HepG2 (cell line): ENCODE measurements around the gene BCAS2. TPM values are rescaled to one million over a fixed set of nuclear protein-coding genes. Genes with fewer than 3 reads are reported as not detected.

ENCODE experiments used
- ATAD3A ChIP-seq: sonication (generic); formaldehyde crosslinking; IDR thresholded peaks from 2 replicates; pipeline ENCODE4 v1.4.0; 2020; ENCODE audit warnings: missing genetic modification reagents
- KMT2A ChIP-seq: sonication (generic); formaldehyde crosslinking; IDR thresholded peaks from 2 replicates; pipeline ENCODE4 v1.4.0; 2020; ENCODE audit warnings: missing genetic modification reagents
- RFXANK ChIP-seq: IDR thresholded peaks from 2 replicates; pipeline ENCODE4 v1.6.1; 2016
- SMAD3 ChIP-seq: sonication (generic); formaldehyde crosslinking; IDR thresholded peaks from 2 replicates; pipeline ENCODE4 v1.4.0; 2020; ENCODE audit warnings: missing genetic modification reagents
- SP4 ChIP-seq: sonication (generic); formaldehyde crosslinking; IDR thresholded peaks from 2 replicates; pipeline ENCODE4 v1.8.1; 2023; ENCODE audit warnings: mild to moderate bottlenecking, missing genetic modification reagents
- ZBTB26 ChIP-seq: IDR thresholded peaks from 2 replicates; pipeline ENCODE4 v1.6.1; 2016; ENCODE audit warnings: missing compliant biosample characterization, missing genetic modification reagents, borderline replicate concordance
- ZBTB40 ChIP-seq, 2 experiments: fragments of 450-650 bp in 1 of 2; sonication (generic) in 1 of 2; formaldehyde crosslinking in 1 of 2; IDR thresholded peaks; 2 replicates each; pipeline versions ENCODE4 v1.6.1 to v1.8.0; 2016 to 2022; ENCODE audit warnings: antibody characterized with exemption in 1 of 2, mild to moderate bottlenecking in 1 of 2, missing genetic modification reagents in 1 of 2
- ZFP36 ChIP-seq: fragments of 150-350 bp; IDR thresholded peaks from 2 replicates; pipeline ENCODE4 v1.6.1; 2018; ENCODE audit warnings: borderline replicate concordance, low read length, low read depth; ENCODE audit not compliant: partially characterized antibody
- ZNF256 ChIP-seq: sonication (generic); formaldehyde crosslinking; conservative IDR thresholded peaks from 2 replicates; pipeline ENCODE4 v1.4.0; 2020; ENCODE audit warnings: missing genetic modification reagents
- ZNF362 ChIP-seq: sonication (generic); formaldehyde crosslinking; IDR thresholded peaks from 2 replicates; pipeline ENCODE4 v1.4.0; 2020; ENCODE audit warnings: missing genetic modification reagents, mild to moderate bottlenecking, borderline replicate concordance
- ZNF547 ChIP-seq: sonication (generic); formaldehyde crosslinking; IDR thresholded peaks from 2 replicates; pipeline ENCODE4 v1.5.1; 2020; ENCODE audit warnings: mild to moderate bottlenecking, missing genetic modification reagents
- ZNF569 ChIP-seq: sonication (generic); formaldehyde crosslinking; IDR thresholded peaks from 2 replicates; pipeline ENCODE4 v1.5.0; 2020; ENCODE audit warnings: mild to moderate bottlenecking, missing genetic modification reagents, moderate library complexity, borderline replicate concordance
- ZNF780A ChIP-seq: sonication (generic); formaldehyde crosslinking; IDR thresholded peaks from 2 replicates; pipeline ENCODE4 v1.8.0; 2022; ENCODE audit warnings: mild to moderate bottlenecking, missing genetic modification reagents, moderate library complexity
- polyA plus RNA-seq, 8 experiments: library from polyadenylated mRNA; depleted of rRNA in 3 of 8; stranded (reverse) in 7 of 8; unstranded in 1 of 8; fragments of >200 nt; fragmentation: Illumina TruSeq in 4 of 8; extraction: Trizol in 4 of 8; gene quantifications; 2 replicates each; pipeline versions ENCODE4 v1.2.1 to v1.2.3, GENCODE V29; 2011 to 2016; ENCODE audit warnings: low read depth in 4 of 8, missing spikeins in 1 of 8, mixed read lengths in 1 of 8; ENCODE audit not compliant: insufficient read depth in 1 of 8
- total RNA-seq, 5 experiments: library from RNA; depleted of rRNA; stranded (reverse); fragments of >200 nt; fragmentation: Illumina TruSeq; extraction: Trizol; gene quantifications; 2 replicates each; pipeline ENCODE4 v1.2.3, GENCODE V29; 2016; ENCODE audit warnings: low read depth in 1 of 5
- TF ChIP-seq, protein P1 (sequence below): sonication (generic); formaldehyde crosslinking; IDR thresholded peaks from 2 replicates; pipeline ENCODE4 v1.8.1; 2023; ENCODE audit warnings: mild to moderate bottlenecking, missing genetic modification reagents

Gene BCAS2
- total and polyA plus RNA-seq, 2 of the 13 experiments (the other 11 are each of a cell fraction or from before 2014, with no cell fraction given), result 18.0 to 47.4 TPM

- TF ChIP-seq, protein P1, sequence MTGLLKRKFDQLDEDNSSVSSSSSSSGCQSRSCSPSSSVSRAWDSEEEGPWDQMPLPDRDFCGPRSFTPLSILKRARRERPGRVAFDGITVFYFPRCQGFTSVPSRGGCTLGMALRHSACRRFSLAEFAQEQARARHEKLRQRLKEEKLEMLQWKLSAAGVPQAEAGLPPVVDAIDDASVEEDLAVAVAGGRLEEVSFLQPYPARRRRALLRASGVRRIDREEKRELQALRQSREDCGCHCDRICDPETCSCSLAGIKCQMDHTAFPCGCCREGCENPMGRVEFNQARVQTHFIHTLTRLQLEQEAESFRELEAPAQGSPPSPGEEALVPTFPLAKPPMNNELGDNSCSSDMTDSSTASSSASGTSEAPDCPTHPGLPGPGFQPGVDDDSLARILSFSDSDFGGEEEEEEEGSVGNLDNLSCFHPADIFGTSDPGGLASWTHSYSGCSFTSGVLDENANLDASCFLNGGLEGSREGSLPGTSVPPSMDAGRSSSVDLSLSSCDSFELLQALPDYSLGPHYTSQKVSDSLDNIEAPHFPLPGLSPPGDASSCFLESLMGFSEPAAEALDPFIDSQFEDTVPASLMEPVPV, result 0 out of 2 replicates have a peak, but pooled peaks have one; percentile 51
- TF ChIP-seq ZNF547 (CRISPR knock-in tag), result no peak
- 0 out of 2 replicates have a peak, but pooled peaks have one; percentile 45 for TF ChIP-seq SMAD3 (CRISPR knock-in tag)
- peak; percentile 60; the same call in 1 of the 2 replicates for TF ChIP-seq ZNF362
- TF ChIP-seq ZNF780A, result no peak
- TF ChIP-seq ZFP36, result no peak
- no peak for TF ChIP-seq ATAD3A
- TF ChIP-seq ZBTB40 (IDR thresholded peaks at IDR 0.05), result peak; percentile 53
- TF ChIP-seq ZBTB40 (CRISPR knock-in tag; IDR thresholded peaks at IDR 0.05), result 0 out of 2 replicates have a peak, but pooled peaks have one; percentile 27
- no peak for TF ChIP-seq SP4
- TF ChIP-seq RFXANK (CRISPR knock-in tag), result no peak
- TF ChIP-seq ZBTB26 (CRISPR knock-in tag), result no peak
- TF ChIP-seq ZNF256 (CRISPR knock-in tag), result no peak
- no peak for TF ChIP-seq ZNF569
- no peak for TF ChIP-seq KMT2A (CRISPR knock-in tag)
Measured at GRCh38 chr1:114581335-114582287, at the start of gene BCAS2 (continued).
